Measurements from ENCODE around the gene KCNG2.

Gene KCNG2

DNA sequence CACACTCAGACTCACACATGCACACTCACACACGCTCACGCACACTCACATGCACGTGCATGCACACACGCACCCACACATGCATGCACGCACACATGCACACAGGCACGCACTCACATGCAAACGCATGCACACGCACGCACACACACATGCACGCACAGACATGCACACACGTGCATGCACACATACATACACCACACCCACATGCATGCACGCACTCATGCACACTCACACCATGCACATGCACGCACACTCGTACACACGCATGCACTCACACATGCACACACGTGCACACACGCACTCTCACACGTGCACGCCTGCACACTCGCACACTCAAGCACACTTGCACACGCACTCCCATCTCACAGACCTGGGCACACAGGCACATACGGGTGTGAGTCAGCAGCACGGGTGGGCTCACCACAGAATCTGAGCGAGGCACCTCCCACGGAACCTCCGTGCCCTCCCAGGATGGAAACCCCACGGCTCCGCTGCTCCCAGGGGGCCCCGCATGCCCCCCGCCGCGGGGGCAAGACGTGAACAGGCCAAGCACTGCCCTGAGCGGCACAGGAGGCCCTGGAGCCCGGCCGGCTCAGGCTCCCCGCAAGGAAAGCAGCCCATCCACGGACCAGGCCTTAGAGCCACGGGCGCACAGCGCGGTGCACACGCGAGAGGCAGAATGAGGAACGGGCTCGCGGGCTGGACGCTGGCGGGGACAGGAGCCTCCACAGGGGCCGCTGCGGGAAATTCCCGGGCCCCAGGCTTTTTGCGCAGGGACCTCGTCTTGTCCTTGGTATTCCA is 8.4 kb upstream of the KCNG2 start:
- H3K9ac ChIP-seq (ENCODE audit: low read length) = no peak overlapping the region
- no peaks in the 10 kb centered on the region for H3K79me2 ChIP-seq (ENCODE audit: low read length)
- no peak overlapping the region for H3K27ac ChIP-seq (ENCODE audit: low read length)
- peaks cover 13% of the 10 kb centered on the region for H3K4me1 ChIP-seq (ENCODE audit: low read length)
- H3K27me3 ChIP-seq (ENCODE audit: low read depth, low read length) = peaks cover 19% of the 10 kb centered on the region
- H3K36me3 ChIP-seq (replicated peaks; ENCODE audit: low read depth, low read length) = no peaks in the 10 kb centered on the region
- H3K9me3 ChIP-seq (ENCODE audit: insufficient read depth, low read length) = no peaks in the 10 kb centered on the region
- TF ChIP-seq, protein P1, sequence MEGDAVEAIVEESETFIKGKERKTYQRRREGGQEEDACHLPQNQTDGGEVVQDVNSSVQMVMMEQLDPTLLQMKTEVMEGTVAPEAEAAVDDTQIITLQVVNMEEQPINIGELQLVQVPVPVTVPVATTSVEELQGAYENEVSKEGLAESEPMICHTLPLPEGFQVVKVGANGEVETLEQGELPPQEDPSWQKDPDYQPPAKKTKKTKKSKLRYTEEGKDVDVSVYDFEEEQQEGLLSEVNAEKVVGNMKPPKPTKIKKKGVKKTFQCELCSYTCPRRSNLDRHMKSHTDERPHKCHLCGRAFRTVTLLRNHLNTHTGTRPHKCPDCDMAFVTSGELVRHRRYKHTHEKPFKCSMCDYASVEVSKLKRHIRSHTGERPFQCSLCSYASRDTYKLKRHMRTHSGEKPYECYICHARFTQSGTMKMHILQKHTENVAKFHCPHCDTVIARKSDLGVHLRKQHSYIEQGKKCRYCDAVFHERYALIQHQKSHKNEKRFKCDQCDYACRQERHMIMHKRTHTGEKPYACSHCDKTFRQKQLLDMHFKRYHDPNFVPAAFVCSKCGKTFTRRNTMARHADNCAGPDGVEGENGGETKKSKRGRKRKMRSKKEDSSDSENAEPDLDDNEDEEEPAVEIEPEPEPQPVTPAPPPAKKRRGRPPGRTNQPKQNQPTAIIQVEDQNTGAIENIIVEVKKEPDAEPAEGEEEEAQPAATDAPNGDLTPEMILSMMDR (IDR thresholded peaks at IDR 0.05; ENCODE audit: low read depth, low read length) = no peak
- no peak for TF ChIP-seq EZH2phosphoT487 (IDR thresholded peaks at IDR 0.05; ENCODE audit: low read depth)
- no peaks in the 10 kb centered on the region for H4K20me1 ChIP-seq (ENCODE audit: insufficient read depth, low read length)
- H3K4me3 ChIP-seq (ENCODE audit: low read length) = no peak overlapping the region
- no peak overlapping the region for H2AFZ ChIP-seq (ENCODE audit: low read depth, low read length)
- no peak overlapping the region for H3K4me2 ChIP-seq (ENCODE audit: low read length)

DNA sequence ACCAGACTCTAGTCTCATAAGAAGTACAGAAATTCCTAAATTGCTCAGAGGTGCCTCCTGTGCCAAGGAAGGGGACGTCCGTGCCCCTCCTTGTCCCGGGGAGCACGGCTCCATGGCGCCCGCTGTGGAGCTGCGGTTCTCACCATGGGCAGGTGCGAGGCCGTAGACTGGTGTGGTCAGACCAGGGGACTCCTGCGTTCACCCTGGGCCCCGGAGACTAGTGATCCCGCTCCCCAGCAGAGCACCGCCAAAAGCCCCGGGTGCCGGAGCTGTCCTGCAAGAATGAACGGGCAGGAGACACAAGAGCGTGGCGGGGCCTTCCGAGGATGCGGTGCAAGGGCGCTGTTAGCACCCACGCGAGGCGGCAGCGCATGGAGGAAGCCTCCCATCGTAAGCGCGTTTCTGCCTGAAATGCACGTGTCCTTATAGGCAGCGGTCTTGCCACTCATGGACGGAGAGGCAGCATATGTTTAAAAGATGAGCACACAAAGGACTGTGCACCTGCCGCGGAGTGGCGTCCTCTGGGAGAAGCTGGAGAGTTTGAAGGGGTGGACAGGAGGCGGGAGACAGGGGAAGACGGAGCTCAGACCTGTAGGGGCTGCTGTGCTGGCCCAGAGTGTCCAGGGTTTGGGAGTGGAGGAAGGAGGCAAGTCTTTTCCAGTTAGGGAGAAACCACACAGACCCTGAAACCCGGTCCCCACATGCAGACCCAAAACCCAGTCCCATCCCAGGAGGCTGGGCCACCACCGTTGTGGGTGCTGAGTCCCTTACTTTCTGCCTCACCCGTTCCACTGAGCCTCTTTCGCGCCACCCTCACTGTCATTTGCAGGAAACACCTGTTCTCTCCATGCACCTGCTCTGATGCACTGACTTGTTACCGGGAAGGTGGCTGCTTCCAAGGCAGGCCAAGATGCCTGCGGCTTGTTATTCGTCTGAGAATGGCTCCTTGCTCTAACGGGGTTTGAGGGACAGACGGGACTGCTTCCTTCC is 7.5 kb upstream of the KCNG2 start:
- no peak for TF ChIP-seq EZH2phosphoT487 (IDR thresholded peaks at IDR 0.05; ENCODE audit: low read depth)
- TF ChIP-seq, protein P1 (IDR thresholded peaks at IDR 0.05; ENCODE audit: low read depth, low read length) = no peak
- Histone ChIP-seq H3K4me2 (ENCODE audit: low read length) (no peak overlapping the region), H4K20me1 (ENCODE audit: insufficient read depth, low read length) (no peaks in the 10 kb centered on the region), H3K4me3 (ENCODE audit: low read length) (no peak overlapping the region), H3K79me2 (ENCODE audit: low read length) (no peaks in the 10 kb centered on the region), H3K27me3 (ENCODE audit: low read depth, low read length) (peaks cover 19% of the 10 kb centered on the region), H3K36me3 (replicated peaks; ENCODE audit: low read depth, low read length) (no peaks in the 10 kb centered on the region), H2AFZ (ENCODE audit: low read depth, low read length) (no peak overlapping the region), H3K9ac (ENCODE audit: low read length) (no peak overlapping the region), H3K4me1 (ENCODE audit: low read length) (peaks cover 13% of the 10 kb centered on the region), H3K9me3 (ENCODE audit: insufficient read depth, low read length) (no peaks in the 10 kb centered on the region), H3K27ac (ENCODE audit: low read length) (no peak overlapping the region)

DNA sequence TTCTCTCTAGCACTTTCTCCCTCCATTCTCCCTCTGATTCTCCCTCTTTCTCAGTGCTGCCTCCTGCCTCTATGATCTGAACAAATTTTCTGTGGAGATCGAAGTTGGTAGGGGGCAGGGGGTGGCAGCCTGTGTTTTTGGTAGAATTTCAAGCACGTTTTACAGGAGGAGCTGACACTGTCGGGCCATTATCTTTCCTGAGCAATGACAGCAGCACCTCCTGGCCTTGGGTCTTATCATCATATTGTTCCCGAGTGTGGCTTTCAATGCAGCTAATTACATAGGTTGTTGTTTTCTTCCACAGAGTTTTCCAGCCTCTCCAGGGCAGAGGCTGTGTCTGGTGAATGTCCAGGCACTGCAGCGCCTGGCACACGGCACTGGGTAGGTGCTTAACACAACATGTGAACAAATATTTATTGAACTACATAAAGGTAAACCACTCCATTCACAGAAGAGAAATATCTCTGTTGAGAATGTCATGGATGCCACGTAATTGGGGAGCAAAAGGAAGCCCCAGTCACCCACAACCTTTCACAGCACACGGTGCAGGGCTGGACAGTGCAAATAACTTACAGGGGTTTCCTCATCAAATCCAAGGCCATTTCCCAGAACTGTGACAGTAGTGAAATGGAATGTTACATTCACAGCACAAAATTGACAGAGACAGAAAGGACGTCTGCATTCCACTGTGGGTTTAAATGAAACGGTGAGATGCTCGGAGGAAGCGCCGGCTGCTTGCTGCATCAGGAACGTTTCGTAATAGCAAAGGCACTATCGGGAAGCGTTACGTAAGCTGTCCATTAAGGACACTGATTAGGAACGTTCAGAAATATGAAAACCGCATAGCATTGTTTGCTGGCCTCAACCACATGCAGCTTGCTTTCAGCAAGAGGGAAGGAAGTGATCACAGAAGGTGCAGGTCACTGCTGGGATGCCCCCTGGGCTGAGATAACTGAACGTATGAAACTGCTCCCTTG is 6.5 kb upstream of the KCNG2 start:
- H3K4me3 ChIP-seq (ENCODE audit: low read length) = no peak overlapping the region
- H3K27ac ChIP-seq (ENCODE audit: low read length) = no peak overlapping the region
- H3K9me3 ChIP-seq (ENCODE audit: insufficient read depth, low read length) = no peaks in the 10 kb centered on the region
- H3K4me1 ChIP-seq (ENCODE audit: low read length) = peaks cover 16% of the 10 kb centered on the region
- no peak overlapping the region for H2AFZ ChIP-seq (ENCODE audit: low read depth, low read length)
- H3K36me3 ChIP-seq (replicated peaks; ENCODE audit: low read depth, low read length) = no peaks in the 10 kb centered on the region
- H3K4me2 ChIP-seq (ENCODE audit: low read length) = no peak overlapping the region
- H3K79me2 ChIP-seq (ENCODE audit: low read length) = no peaks in the 10 kb centered on the region
- TF ChIP-seq EZH2phosphoT487 (IDR thresholded peaks at IDR 0.05; ENCODE audit: low read depth) = no peak
- TF ChIP-seq, protein P1 (IDR thresholded peaks at IDR 0.05; ENCODE audit: low read depth, low read length) = no peak
- no peaks in the 10 kb centered on the region for H4K20me1 ChIP-seq (ENCODE audit: insufficient read depth, low read length)
- no peak overlapping the region for H3K9ac ChIP-seq (ENCODE audit: low read length)
- H3K27me3 ChIP-seq (ENCODE audit: low read depth, low read length) = peaks cover 19% of the 10 kb centered on the region
